A549 treated with AZD9567 at 1 μM for 4 hours (cell line): ENCODE data around the gene BORCS6. TPM values are rescaled to one million over a fixed set of nuclear protein-coding genes. Genes with fewer than 3 reads are reported as not detected.

Experiments used
- total RNA-seq: library from RNA; stranded (reverse); fragments of 200-300 nt; extraction: Qiagen RNA extraction; gene quantifications from 5 replicates; pipeline ENCODE4 v1.2.3, GENCODE V29; 2022; ENCODE audit not compliant: insufficient read depth

The BORCS6 gene
- total RNA-seq = 2.0 to 8.6 TPM (median 7.8 TPM) in 5 replicates

DNA sequence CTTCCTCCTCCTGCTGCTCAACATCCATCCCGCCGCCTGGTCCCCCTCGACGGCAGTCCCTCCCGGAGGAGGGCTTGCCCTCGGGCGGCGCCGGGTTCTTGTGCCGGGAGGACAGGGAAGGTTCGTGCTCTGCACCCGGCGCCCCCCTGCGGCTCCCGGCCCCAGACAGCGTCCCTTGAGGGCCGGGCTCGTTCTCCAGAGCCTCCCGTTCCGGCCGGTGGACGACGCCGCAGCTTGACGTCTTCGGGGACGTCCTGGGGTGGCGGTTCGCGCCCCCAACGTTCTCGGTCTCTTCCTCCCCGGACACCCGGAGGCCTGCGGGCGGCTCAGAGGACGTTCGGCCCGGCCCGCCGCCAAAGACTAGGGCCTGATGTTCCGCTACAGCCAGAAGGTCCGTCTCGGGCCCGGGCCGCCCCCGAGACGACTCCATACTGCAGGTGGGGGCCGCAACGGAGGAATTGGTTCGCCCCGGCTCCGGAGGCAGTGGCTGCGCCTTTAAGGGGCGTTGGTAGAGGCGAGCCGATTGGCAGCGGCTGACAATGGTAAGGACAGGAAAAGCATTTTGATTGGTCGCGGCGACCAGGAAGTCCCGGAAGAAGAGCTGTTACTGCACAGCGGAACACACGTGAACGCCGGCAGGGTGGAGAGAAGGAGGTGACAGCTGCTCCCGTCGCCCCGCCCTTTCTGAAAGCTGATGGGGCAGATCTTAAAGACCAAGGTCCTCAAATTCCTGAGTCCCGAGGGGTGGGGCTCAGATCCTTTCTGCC lies at the start of gene BORCS6:
Gene BORCS6 (minus strand): TSS at position 470 of the 767 bp plus-strand sequence. CDS start 40 bp downstream, at position 430.

DNA sequence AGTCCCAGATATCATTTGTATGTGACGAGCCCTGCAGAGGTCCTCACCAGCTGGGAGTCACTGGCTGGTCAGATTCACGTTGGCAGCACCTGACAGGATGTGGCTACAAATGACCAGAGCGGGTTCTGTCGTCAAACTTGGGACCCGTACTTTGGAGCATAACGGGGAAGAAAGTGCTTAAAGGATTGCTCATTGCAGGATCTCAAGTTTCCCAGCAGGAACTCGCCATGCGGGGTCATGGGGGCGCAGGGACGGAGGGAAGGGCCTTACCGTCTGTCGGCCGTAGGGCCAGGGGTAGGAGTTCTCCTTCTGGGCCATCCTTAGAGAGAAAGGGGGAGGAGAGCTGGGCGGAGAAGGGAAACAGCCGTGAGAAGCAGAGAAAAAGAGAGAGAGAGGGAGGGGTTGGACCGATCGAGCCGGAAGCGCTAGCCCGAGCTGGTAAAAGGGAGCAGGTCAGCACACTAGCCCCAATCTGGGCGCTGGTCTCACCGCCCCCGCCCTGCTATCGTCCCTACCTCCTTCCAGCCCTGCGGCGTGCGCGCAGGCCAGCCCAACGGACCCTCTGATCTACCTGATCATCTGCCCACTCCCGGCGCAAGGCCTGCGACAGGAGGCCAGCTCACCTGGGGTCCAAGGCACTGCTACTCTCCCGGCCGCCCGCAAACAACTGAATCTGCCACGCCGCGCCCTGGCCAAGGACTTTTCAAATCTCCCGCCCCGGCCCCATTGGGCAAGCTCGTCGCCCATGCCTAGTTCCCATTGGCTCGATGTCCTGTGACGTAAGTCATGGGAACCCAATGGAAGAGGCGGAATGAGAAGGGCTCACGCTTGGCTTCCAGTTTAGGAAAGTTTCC lies 20.2 kb upstream of the BORCS6 start, which contains the start of gene AURKB:
Gene AURKB (minus strand): TSS at position 669 of the 854 bp plus-strand sequence. CDS start 351 bp downstream, at position 318.

GRCh38 chr17:8176197-8176940 lies 13.6 kb downstream of the BORCS6 start, which contains the start of gene TMEM107:
TMEM107 (minus strand) TSS chr17:8176380; CDS start chr17:8176286, 94 bp downstream.

GRCh38 chr17:8162233-8162996 lies 27.6 kb downstream of the BORCS6 start, which contains the start of gene VAMP2:
VAMP2 (minus strand) TSS chr17:8162948; CDS start chr17:8162879, 69 bp downstream.

GRCh38 chr17:8152112-8152775 lies 37.7 kb downstream of the BORCS6 start, which contains the start of gene PER1:
PER1 (minus strand) TSS chr17:8152404; CDS start chr17:8150706, 1,698 bp downstream.

Other genes with a start within 250 kb of the BORCS6 start
- 0.09 to 0.26 TPM (median 0.14 TPM) in 3 of 5 replicates, not detected in the others for gene GUCY2D, start 187.6 kb downstream of the BORCS6 start, total RNA-seq
- gene ALOX15B, start 151.1 kb downstream of the BORCS6 start, total RNA-seq = 0.03 to 0.12 TPM (median 0.10 TPM) in 4 of 5 replicates, not detected in the other
- 0.84 to 2.4 TPM (median 1.5 TPM) in 5 replicates for gene ALOX12B, start 102.5 kb downstream of the BORCS6 start, total RNA-seq
- 5.2 to 8.5 TPM (median 6.4 TPM) in 5 replicates for gene ALOXE3, start 71.7 kb downstream of the BORCS6 start, total RNA-seq
- gene HES7, start 66.1 kb downstream of the BORCS6 start, total RNA-seq = 2.8 to 5.4 TPM (median 3.6 TPM) in 4 of 5 replicates, not detected in the other
- gene PER1, start 37.8 kb downstream of the BORCS6 start, total RNA-seq = 27.8 to 48.2 TPM (median 40.9 TPM) in 5 replicates
- 23.7 to 33.5 TPM (median 29.0 TPM) in 5 replicates for gene VAMP2, start 27.2 kb downstream of the BORCS6 start, total RNA-seq
- 8.7 to 21.7 TPM (median 19.3 TPM) in 5 replicates for gene TMEM107, start 13.8 kb downstream of the BORCS6 start, total RNA-seq
- 145 to 169 TPM (median 164 TPM) in 5 replicates for gene AURKB, start 20.4 kb upstream of the BORCS6 start, total RNA-seq
- 15.3 to 21.7 TPM (median 20.0 TPM) in 5 replicates for gene CTC1, start 57.9 kb upstream of the BORCS6 start, total RNA-seq
- 44.2 to 62.1 TPM (median 46.2 TPM) in 5 replicates for gene PFAS, start 59.1 kb upstream of the BORCS6 start, total RNA-seq
- gene RANGRF, start 98.5 kb upstream of the BORCS6 start, total RNA-seq = 29.1 to 47.8 TPM (median 43.1 TPM) in 5 replicates
- gene SLC25A35, start 105.2 kb upstream of the BORCS6 start, total RNA-seq = 4.6 to 7.4 TPM (median 7.2 TPM) in 5 replicates
- not detected in 5 replicates for gene ARHGEF15, start 120.1 kb upstream of the BORCS6 start, total RNA-seq
- not detected in 5 replicates for gene ODF4, start 149.7 kb upstream of the BORCS6 start, total RNA-seq
- gene RPL26, start 193.0 kb upstream of the BORCS6 start, total RNA-seq = 3,690 to 3,989 TPM (median 3,714 TPM) in 5 replicates
- not detected in 5 replicates for gene RNF222, start 207.6 kb upstream of the BORCS6 start, total RNA-seq
- 65.0 to 76.3 TPM (median 72.7 TPM) in 5 replicates for gene NDEL1, start 245.7 kb upstream of the BORCS6 start, total RNA-seq